HepG2 (cell line): Measurements from ENCODE around the gene STK25. TPM values are rescaled to one million over a fixed set of nuclear protein-coding genes. Genes with fewer than 3 reads are reported as not detected.

Experiments used
- AHR ChIP-seq: IDR thresholded peaks from 2 replicates; pipeline ENCODE4 v1.6.1; 2018; ENCODE audit warnings: missing genetic modification reagents, missing compliant biosample characterization
- FOXC1 ChIP-seq: sonication (generic); formaldehyde crosslinking; IDR thresholded peaks from 2 replicates; pipeline ENCODE4 v1.8.0; 2022; ENCODE audit warnings: mild to moderate bottlenecking, missing genetic modification reagents, borderline replicate concordance
- KAT8 ChIP-seq: IDR thresholded peaks from 2 replicates; pipeline ENCODE4 v1.6.1; 2016; ENCODE audit warnings: missing genetic modification reagents, missing compliant biosample characterization
- LCORL ChIP-seq, 2 experiments: fragments of 450-650 bp in 1 of 2; sonication (generic) in 1 of 2; formaldehyde crosslinking in 1 of 2; IDR thresholded peaks; 2 replicates each; pipeline versions ENCODE4 v1.5.0 to v1.6.1; 2017 to 2020; ENCODE audit warnings: antibody characterized with exemption in 1 of 2, missing genetic modification reagents in 1 of 2
- NFYC ChIP-seq: IDR thresholded peaks from 2 replicates; pipeline ENCODE4 v1.6.1; 2016; ENCODE audit warnings: missing genetic modification reagents, missing compliant biosample characterization
- PBX2 ChIP-seq: IDR thresholded peaks from 2 replicates; pipeline ENCODE4 v1.6.1; 2016; ENCODE audit warnings: control low read depth
- PHF21A ChIP-seq: sonication (generic); formaldehyde crosslinking; IDR thresholded peaks from 2 replicates; pipeline ENCODE4 v1.5.0; 2020; ENCODE audit warnings: mild to moderate bottlenecking, missing genetic modification reagents
- PRPF4 ChIP-seq: fragments of 200-400 bp; formaldehyde crosslinking; IDR thresholded peaks from 2 replicates; pipeline ENCODE4 v1.6.1; 2016; ENCODE audit warnings: low read length, low read depth; ENCODE audit not compliant: poor library complexity, severe bottlenecking
- RELA ChIP-seq: sonication (generic); formaldehyde crosslinking; IDR thresholded peaks from 2 replicates; pipeline ENCODE4 v1.4.0; 2020; ENCODE audit warnings: missing genetic modification reagents
- SNAPC2 ChIP-seq: sonication (generic); formaldehyde crosslinking; IDR thresholded peaks from 2 replicates; pipeline ENCODE4 v1.8.1; 2022; ENCODE audit warnings: mild to moderate bottlenecking, missing genetic modification reagents
- SRSF9 ChIP-seq: fragments of 200-400 bp; formaldehyde crosslinking; IDR thresholded peaks from 2 replicates; pipeline ENCODE4 v1.6.1; 2018; ENCODE audit warnings: borderline replicate concordance, mild to moderate bottlenecking, low read depth, low read length; ENCODE audit not compliant: insufficient read depth, poor library complexity, severe bottlenecking
- TBP ChIP-seq: sonication (generic); formaldehyde crosslinking; IDR thresholded peaks from 2 replicates; pipeline ENCODE4 v1.5.0; 2020; ENCODE audit warnings: missing genetic modification reagents
- TBX2 ChIP-seq: sonication (generic); formaldehyde crosslinking; IDR thresholded peaks from 2 replicates; pipeline ENCODE4 v1.5.0; 2020; ENCODE audit warnings: missing genetic modification reagents, mild to moderate bottlenecking, borderline replicate concordance
- TRAFD1 ChIP-seq: sonication (generic); formaldehyde crosslinking; IDR thresholded peaks from 2 replicates; pipeline ENCODE4 v1.5.1; 2020; ENCODE audit warnings: missing genetic modification reagents, mild to moderate bottlenecking, borderline replicate concordance
- ZBTB3 ChIP-seq: sonication (generic); formaldehyde crosslinking; IDR thresholded peaks from 2 replicates; pipeline ENCODE4 v1.4.0; 2020; ENCODE audit warnings: low read depth, mild to moderate bottlenecking, moderate library complexity, missing genetic modification reagents, borderline replicate concordance
- ZMYM3 ChIP-seq: sonication (generic); formaldehyde crosslinking; IDR thresholded peaks from 2 replicates; pipeline ENCODE4 v1.5.1; 2020; ENCODE audit warnings: mild to moderate bottlenecking, missing genetic modification reagents
- ZNF138 ChIP-seq: sonication (generic); formaldehyde crosslinking; IDR thresholded peaks from 2 replicates; pipeline ENCODE4 v1.5.0; 2020; ENCODE audit warnings: mild to moderate bottlenecking, low read depth, missing genetic modification reagents
- ZNF205 ChIP-seq: IDR thresholded peaks from 2 replicates; pipeline ENCODE4 v1.6.1; 2018; ENCODE audit warnings: missing biosample characterization, missing genetic modification reagents
- ZNF33A ChIP-seq: sonication (generic); formaldehyde crosslinking; IDR thresholded peaks from 2 replicates; pipeline ENCODE4 v1.5.1; 2020; ENCODE audit warnings: missing genetic modification reagents, mild to moderate bottlenecking, moderate library complexity, borderline replicate concordance
- ZNF501 ChIP-seq: sonication (generic); formaldehyde crosslinking; IDR thresholded peaks from 2 replicates; pipeline ENCODE4 v1.5.1; 2020; ENCODE audit warnings: mild to moderate bottlenecking, moderate library complexity, missing genetic modification reagents
- ZNF563 ChIP-seq: sonication (generic); formaldehyde crosslinking; IDR thresholded peaks from 2 replicates; pipeline ENCODE4 v1.8.0; 2022; ENCODE audit warnings: mild to moderate bottlenecking, moderate library complexity, missing genetic modification reagents
- ZNF614 ChIP-seq: IDR thresholded peaks from 2 replicates; pipeline ENCODE4 v1.6.1; 2018; ENCODE audit warnings: missing biosample characterization, missing genetic modification reagents, inconsistent platforms, borderline replicate concordance
- ZNF652 ChIP-seq: IDR thresholded peaks from 2 replicates; pipeline ENCODE4 v1.6.1; 2016; ENCODE audit warnings: low read depth, borderline replicate concordance
- ZNF770 ChIP-seq: sonication (generic); formaldehyde crosslinking; IDR thresholded peaks from 2 replicates; pipeline ENCODE4 v1.5.0; 2020; ENCODE audit warnings: mild to moderate bottlenecking, missing genetic modification reagents
- ZNF782 ChIP-seq: sonication (generic); formaldehyde crosslinking; IDR thresholded peaks from 2 replicates; pipeline ENCODE4 v1.4.0; 2020; ENCODE audit warnings: missing genetic modification reagents, mild to moderate bottlenecking, borderline replicate concordance
- ZNF850 ChIP-seq: sonication (generic); formaldehyde crosslinking; conservative IDR thresholded peaks from 2 replicates; pipeline ENCODE4 v1.9.0; 2021; ENCODE audit warnings: mild to moderate bottlenecking, missing genetic modification reagents
- polyA plus RNA-seq, 8 experiments: library from polyadenylated mRNA; depleted of rRNA in 3 of 8; stranded (reverse) in 7 of 8; unstranded in 1 of 8; fragments of >200 nt; fragmentation: Illumina TruSeq in 4 of 8; extraction: Trizol in 4 of 8; gene quantifications; 2 replicates each; pipeline versions ENCODE4 v1.2.1 to v1.2.3, GENCODE V29; 2011 to 2016; ENCODE audit warnings: low read depth in 4 of 8, missing spikeins in 1 of 8, mixed read lengths in 1 of 8; ENCODE audit not compliant: insufficient read depth in 1 of 8
- total RNA-seq, 5 experiments: library from RNA; depleted of rRNA; stranded (reverse); fragments of >200 nt; fragmentation: Illumina TruSeq; extraction: Trizol; gene quantifications; 2 replicates each; pipeline ENCODE4 v1.2.3, GENCODE V29; 2016; ENCODE audit warnings: low read depth in 1 of 5

STK25 gene
- total and polyA plus RNA-seq, 2 of the 13 experiments (the other 11 are each of a cell fraction or from before 2014, with no cell fraction given) = 177 to 481 TPM

- TF ChIP-seq TBP = no peak
- no peak for TF ChIP-seq LCORL (IDR thresholded peaks at IDR 0.05)
- peak; percentile 5; the same call in 1 of the 2 replicates for TF ChIP-seq LCORL (CRISPR knock-in tag; IDR thresholded peaks at IDR 0.05)
- 0 out of 2 replicates have a peak, but pooled peaks have one; percentile 15 for TF ChIP-seq ZNF138
- no peak for TF ChIP-seq ZNF782 (CRISPR knock-in tag)
- TF ChIP-seq NFYC = no peak
- no peak for TF ChIP-seq RELA (CRISPR knock-in tag)
- TF ChIP-seq TBX2 (CRISPR knock-in tag) = peak; percentile 26
- 0 out of 2 replicates have a peak, but pooled peaks have one; percentile 5 for TF ChIP-seq ZMYM3 (CRISPR knock-in tag)
- TF ChIP-seq KAT8 (CRISPR knock-in tag) = peak; percentile 4; the same call in 1 of the 2 replicates
- TF ChIP-seq ZNF563 (CRISPR knock-in tag) = no peak
- TF ChIP-seq ZNF652 (CRISPR knock-in tag) = no peak
- TF ChIP-seq PBX2 = no peak
- no peak for TF ChIP-seq TRAFD1 (CRISPR knock-in tag)
- no peak for TF ChIP-seq AHR (CRISPR knock-in tag)
- no peak for TF ChIP-seq PRPF4
- TF ChIP-seq ZNF33A (CRISPR knock-in tag) = peak; percentile 43; the same call in 1 of the 2 replicates
- no peak for TF ChIP-seq ZBTB3
- TF ChIP-seq SNAPC2 (CRISPR knock-in tag) = 0 out of 2 replicates have a peak, but pooled peaks have one; percentile 16
- TF ChIP-seq ZNF614 = 0 out of 2 replicates have a peak, but pooled peaks have one; percentile 10
- TF ChIP-seq ZNF850 = 0 out of 2 replicates have a peak, but pooled peaks have one; percentile 66
- TF ChIP-seq FOXC1 = 0 out of 2 replicates have a peak, but pooled peaks have one; percentile 1
- TF ChIP-seq PHF21A (CRISPR knock-in tag) = no peak
- TF ChIP-seq ZNF501 (CRISPR knock-in tag) = no peak
- TF ChIP-seq ZNF205 (CRISPR knock-in tag) = no peak
- TF ChIP-seq ZNF770 (CRISPR knock-in tag) = no peak
- TF ChIP-seq SRSF9 = no peak
Observed at GRCh38 chr2:241506793-241507429, 1.5 kb downstream of the STK25 start (continued).
